ENCODE measurements around the gene NOL3. TPM values are rescaled to one million over a fixed set of nuclear protein-coding genes. Genes with fewer than 3 reads are reported as not detected.

Gene NOL3
- total and polyA plus RNA-seq, 2 of the 13 experiments (the other 11 are each of a cell fraction or from before 2014, with no cell fraction given), result 5.7 to 20.5 TPM

DNA sequence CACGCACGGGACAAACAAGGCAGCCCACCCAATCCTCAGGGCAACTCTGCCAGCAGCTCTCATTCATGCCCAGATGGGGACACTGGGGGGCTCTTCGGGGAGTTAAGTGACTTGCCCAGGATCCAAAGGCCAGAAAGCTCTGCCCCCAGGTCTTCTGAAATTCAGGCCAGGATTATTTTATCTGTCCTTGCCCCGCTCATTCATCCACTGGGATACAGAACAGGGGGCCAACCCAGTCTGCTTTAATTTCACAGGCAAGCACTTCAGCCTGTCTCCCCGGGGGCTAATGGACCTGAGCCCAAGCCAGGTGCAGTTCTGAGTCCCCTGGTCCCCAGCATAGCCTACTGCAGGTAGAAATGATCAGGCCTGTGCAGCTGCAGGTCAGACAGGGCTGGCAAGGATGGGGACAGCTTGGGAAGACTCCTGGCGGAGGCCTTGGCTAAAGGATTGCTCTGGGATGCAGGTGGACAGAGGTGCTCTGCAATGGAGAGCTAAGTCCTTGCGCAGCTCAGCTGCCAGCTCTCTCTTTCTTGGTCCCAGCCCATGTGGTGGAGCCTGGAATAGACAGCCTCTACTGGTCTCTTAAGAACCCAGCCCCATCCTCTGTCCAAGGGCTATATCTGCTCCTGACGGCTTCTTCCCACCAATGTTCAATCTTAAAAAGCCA is 18.8 kb upstream of the NOL3 start:
- peaks cover 11 to 26% of the 10 kb centered on the region in 2 experiments; a peak in 4 of 5 replicates for H3K36me3 ChIP-seq (replicated peaks in 1 of 2; ENCODE audit: control insufficient read depth in 1 of 2, insufficient read depth in 2 of 2, low read length in 2 of 2)
- in situ Hi-C loops (cut with HindIII; ENCODE audit: extremely low pct_ligation_motif_present, low pct_unique_long_range_greater_than_20kb) (no loop called here), intact Hi-C loops (cut with micrococcal nuclease; ENCODE audit: unreplicated experiment) (loop anchor here (10.0 kb wide), 1 partner anchor 257 kb away; no protein-coding TSS in a partner anchor)
- H2AFZ ChIP-seq (ENCODE audit: low read length), result no peak overlapping the region
- peaks cover 23% of the 10 kb centered on the region for H3K4me1 ChIP-seq (ENCODE audit: insufficient read depth, low read length)
- peak overlapping the region; percentile 64 to 77 (median 73) for H3K4me3 ChIP-seq (replicated peaks in 1 of 3; ENCODE audit: insufficient read depth in 1 of 3, low read depth in 2 of 3, low read length in 3 of 3)
- H3K79me2 ChIP-seq (ENCODE audit: insufficient read depth, low read length), result no peaks in the 10 kb centered on the region
- ChIA-PET POLR2A (interaction anchor here (0.9 to 4.1 kb wide), 15 partner anchors 8 to 246 kb away, joined by 3 to 31 read pairs (median 6); partner anchors contain the start of genes CBFB, FBXL8, NOL3 and PHAF1), CTCF (ENCODE audit: low intra/inter-chr PET ratio, low total read pairs) (no interaction called here)
- H4K20me1 ChIP-seq (ENCODE audit: insufficient read depth, low read length), result peaks cover 9% of the 10 kb centered on the region; the same call in 1 of the 2 replicates
- peak overlapping the region; percentile 63; the same call in 1 of the 2 replicates for H3K9ac ChIP-seq (ENCODE audit: insufficient read depth, low read depth, low read length)
- 28% methylated on average over 7 of the region's 8 CpGs for WGBS (ENCODE audit: low lambda C conversion rate)
- peaks cover 1 to 3% of the 10 kb centered on the region in 2 experiments; a peak in 2 of 5 replicates for H3K27me3 ChIP-seq (ENCODE audit: control insufficient read depth in 1 of 2, insufficient read depth in 2 of 2, low read length in 2 of 2)
- peak overlapping the region; percentile 96 for H3K4me2 ChIP-seq (ENCODE audit: low read depth, low read length)
- no TSS peak for BruUV-seq (replicated peaks)
- ATAC-seq (peak; percentile 20), FAIRE-seq (no peak), DNase-seq (ENCODE audit: low spot score) (no peak)
- H3K27ac ChIP-seq (ENCODE audit: extremely low read length, insufficient read depth, low read length), result no peak overlapping the region
- no peaks in the 10 kb centered on the region for H3K9me3 ChIP-seq (ENCODE audit: low read length)
- TF ChIP-seq JUNB (CRISPR knock-in tag; IDR thresholded peaks at IDR 0.05; ENCODE audit: borderline replicate concordance), result no peak
- no peak for TF ChIP-seq MED1 (CRISPR knock-in tag; IDR thresholded peaks at IDR 0.05)
- TF ChIP-seq, protein P1, sequence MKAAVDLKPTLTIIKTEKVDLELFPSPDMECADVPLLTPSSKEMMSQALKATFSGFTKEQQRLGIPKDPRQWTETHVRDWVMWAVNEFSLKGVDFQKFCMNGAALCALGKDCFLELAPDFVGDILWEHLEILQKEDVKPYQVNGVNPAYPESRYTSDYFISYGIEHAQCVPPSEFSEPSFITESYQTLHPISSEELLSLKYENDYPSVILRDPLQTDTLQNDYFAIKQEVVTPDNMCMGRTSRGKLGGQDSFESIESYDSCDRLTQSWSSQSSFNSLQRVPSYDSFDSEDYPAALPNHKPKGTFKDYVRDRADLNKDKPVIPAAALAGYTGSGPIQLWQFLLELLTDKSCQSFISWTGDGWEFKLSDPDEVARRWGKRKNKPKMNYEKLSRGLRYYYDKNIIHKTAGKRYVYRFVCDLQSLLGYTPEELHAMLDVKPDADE (CRISPR knock-in tag; IDR thresholded peaks at IDR 0.05), result no peak
- no peak for TF ChIP-seq ZNF598 (CRISPR knock-in tag; IDR thresholded peaks at IDR 0.05; ENCODE audit: borderline replicate concordance)
- TF ChIP-seq FOXP1 (IDR thresholded peaks at IDR 0.05), result no peak
- no peak for TF ChIP-seq FOXP1 (CRISPR knock-in tag; IDR thresholded peaks at IDR 0.05)
- TF ChIP-seq PAF1 (CRISPR knock-in tag; IDR thresholded peaks at IDR 0.05), result peak; percentile 51; the same call in 1 of the 2 replicates
- TF ChIP-seq TBX3 (IDR thresholded peaks at IDR 0.05; ENCODE audit: borderline replicate concordance), result no peak
- TF ChIP-seq ZNF768 (CRISPR knock-in tag; IDR thresholded peaks at IDR 0.05), result no peak
- no peak for TF ChIP-seq PLRG1 (conservative IDR thresholded peaks at IDR 0.05)
- TF ChIP-seq, protein P2, sequence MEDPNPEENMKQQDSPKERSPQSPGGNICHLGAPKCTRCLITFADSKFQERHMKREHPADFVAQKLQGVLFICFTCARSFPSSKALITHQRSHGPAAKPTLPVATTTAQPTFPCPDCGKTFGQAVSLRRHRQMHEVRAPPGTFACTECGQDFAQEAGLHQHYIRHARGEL (CRISPR knock-in tag; IDR thresholded peaks at IDR 0.05), result no peak
- TF ChIP-seq, protein P3, sequence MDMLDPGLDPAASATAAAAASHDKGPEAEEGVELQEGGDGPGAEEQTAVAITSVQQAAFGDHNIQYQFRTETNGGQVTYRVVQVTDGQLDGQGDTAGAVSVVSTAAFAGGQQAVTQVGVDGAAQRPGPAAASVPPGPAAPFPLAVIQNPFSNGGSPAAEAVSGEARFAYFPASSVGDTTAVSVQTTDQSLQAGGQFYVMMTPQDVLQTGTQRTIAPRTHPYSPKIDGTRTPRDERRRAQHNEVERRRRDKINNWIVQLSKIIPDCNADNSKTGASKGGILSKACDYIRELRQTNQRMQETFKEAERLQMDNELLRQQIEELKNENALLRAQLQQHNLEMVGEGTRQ (IDR thresholded peaks at IDR 0.05; ENCODE audit: low read depth, low read length), result no peak
- TF ChIP-seq, protein P3 (CRISPR knock-in tag; IDR thresholded peaks at IDR 0.05; ENCODE audit: borderline replicate concordance), result no peak
- TF ChIP-seq, protein P4, sequence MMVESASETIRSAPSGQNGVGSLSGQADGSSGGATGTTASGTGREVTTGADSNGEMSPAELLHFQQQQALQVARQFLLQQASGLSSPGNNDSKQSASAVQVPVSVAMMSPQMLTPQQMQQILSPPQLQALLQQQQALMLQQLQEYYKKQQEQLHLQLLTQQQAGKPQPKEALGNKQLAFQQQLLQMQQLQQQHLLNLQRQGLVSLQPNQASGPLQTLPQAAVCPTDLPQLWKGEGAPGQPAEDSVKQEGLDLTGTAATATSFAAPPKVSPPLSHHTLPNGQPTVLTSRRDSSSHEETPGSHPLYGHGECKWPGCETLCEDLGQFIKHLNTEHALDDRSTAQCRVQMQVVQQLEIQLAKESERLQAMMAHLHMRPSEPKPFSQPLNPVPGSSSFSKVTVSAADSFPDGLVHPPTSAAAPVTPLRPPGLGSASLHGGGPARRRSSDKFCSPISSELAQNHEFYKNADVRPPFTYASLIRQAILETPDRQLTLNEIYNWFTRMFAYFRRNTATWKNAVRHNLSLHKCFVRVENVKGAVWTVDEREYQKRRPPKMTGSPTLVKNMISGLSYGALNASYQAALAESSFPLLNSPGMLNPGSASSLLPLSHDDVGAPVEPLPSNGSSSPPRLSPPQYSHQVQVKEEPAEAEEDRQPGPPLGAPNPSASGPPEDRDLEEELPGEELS (CRISPR knock-in tag; IDR thresholded peaks at IDR 0.05), result no peak
- no peak for TF ChIP-seq ZNF567 (CRISPR knock-in tag; IDR thresholded peaks at IDR 0.05; ENCODE audit: borderline replicate concordance)
- no peak for TF ChIP-seq ZNF746 (CRISPR knock-in tag; IDR thresholded peaks at IDR 0.05)
- TF ChIP-seq GATAD1 (CRISPR knock-in tag; IDR thresholded peaks at IDR 0.05), result no peak
- no peak for TF ChIP-seq ZKSCAN1 (IDR thresholded peaks at IDR 0.05; ENCODE audit: low read length)
- 0 out of 2 replicates have a peak, but pooled peaks have one; percentile 34 for TF ChIP-seq HMG20B (CRISPR knock-in tag; conservative IDR thresholded peaks at IDR 0.05)
- peak; percentile 82; the same call in 1 of the 2 replicates for TF ChIP-seq ZNF224 (CRISPR knock-in tag; IDR thresholded peaks at IDR 0.05)
- TF ChIP-seq SNAPC2 (CRISPR knock-in tag; IDR thresholded peaks at IDR 0.05), result 0 out of 2 replicates have a peak, but pooled peaks have one; percentile 13
